ENCODE measurements around the gene HDAC10. TPM values are rescaled to one million over a fixed set of nuclear protein-coding genes. Genes with fewer than 3 reads are reported as not detected.
A peak's percentile ranks its signal among the peaks of the same experiment; 100 is the strongest.

HDAC10 gene
- 20.5 TPM for polyA plus RNA-seq (ENCODE audit: insufficient read length)

GRCh38 chr22:50250555-50251476 is at the start of gene HDAC10:
HDAC10 (minus strand) TSS chr22:50251265; CDS start chr22:50251032, 233 bp downstream.
- peak; percentile 78 for DNase-seq

- no peak for DNase-seq
Measured at GRCh38 chr22:50300620-50301257, 49.7 kb upstream of the HDAC10 start.

- DNase-seq: no peak
Measured at GRCh38 chr22:50299785-50300619, 48.9 kb upstream of the HDAC10 start.

GRCh38 chr22:50298937-50299784 is 48.1 kb upstream of the HDAC10 start:
- DNase-seq: no peak

GRCh38 chr22:50298266-50298637 is 47.2 kb upstream of the HDAC10 start:
- DNase-seq: no peak

GRCh38 chr22:50297510-50298265 is 46.6 kb upstream of the HDAC10 start:
- DNase-seq: no peak

- DNase-seq: no peak
Measured at GRCh38 chr22:50296658-50297490, 45.8 kb upstream of the HDAC10 start.

- DNase-seq: no peak
Measured at GRCh38 chr22:50294319-50294656, 43.2 kb upstream of the HDAC10 start.

- no peak for DNase-seq
Measured at GRCh38 chr22:50293441-50294318, 42.6 kb upstream of the HDAC10 start.

- no peak for DNase-seq
Measured at GRCh38 chr22:50292643-50293440, 41.8 kb upstream of the HDAC10 start.

- DNase-seq: no peak
Measured at GRCh38 chr22:50289942-50290630, 39.0 kb upstream of the HDAC10 start.

GRCh38 chr22:50289151-50289941 is 38.3 kb upstream of the HDAC10 start:
- no peak for DNase-seq

- DNase-seq: no peak
Measured at GRCh38 chr22:50287731-50288130, 36.7 kb upstream of the HDAC10 start.

- DNase-seq: no peak
Measured at GRCh38 chr22:50286701-50287318, 35.7 kb upstream of the HDAC10 start.

GRCh38 chr22:50286275-50286674 is 35.2 kb upstream of the HDAC10 start:
- no peak for DNase-seq

GRCh38 chr22:50285568-50286229 is 34.6 kb upstream of the HDAC10 start:
- no peak for DNase-seq
